ENCODE measurements around the gene SLC4A9. TPM values are rescaled to one million over a fixed set of nuclear protein-coding genes. Genes with fewer than 3 reads are reported as not detected.

The SLC4A9 gene
- total RNA-seq, 2 donors from 2014 or later, result 0.79 to 1.4 TPM

GRCh38 chr5:140402258-140403074 is 42.5 kb downstream of the SLC4A9 start:
- H3K9ac ChIP-seq (ENCODE audit: extremely low read depth, low read length, poor library complexity, severe bottlenecking), result peak overlapping the region; percentile 89
- no peaks in the 10 kb centered on the region for H3K4me1 ChIP-seq (ENCODE audit: control insufficient read depth, insufficient read depth, low read length)
- WGBS, 2 experiments (ENCODE audit: insufficient coverage in 1 of 2, insufficient read length in 1 of 2), result 8 to 9% methylated on average over 21 to 36 of the region's 36 CpGs
- peaks cover 8% of the 10 kb centered on the region for H3K36me3 Mint-ChIP-seq (ENCODE audit: low read depth)
- peak overlapping the region; percentile 87 for H3K4me3 ChIP-seq (ENCODE audit: low read length)
- H3K27me3 ChIP-seq (ENCODE audit: control insufficient read depth, insufficient read depth, low read length, poor library complexity, severe bottlenecking), result no peaks in the 10 kb centered on the region
- TF ChIP-seq CTCF (conservative IDR thresholded peaks at IDR 0.05), result no peak
- no peaks in the 10 kb centered on the region for H3K9me3 Mint-ChIP-seq
- DNase-seq, result peak; percentile 91
- no peaks in the 10 kb centered on the region for H3K27me3 Mint-ChIP-seq (ENCODE audit: insufficient read depth)
- H3K4me1 Mint-ChIP-seq, result peaks cover 15% of the 10 kb centered on the region
- H3K9me3 ChIP-seq (ENCODE audit: control insufficient read depth, low read length), result no peaks in the 10 kb centered on the region
- H3K4me3 Mint-ChIP-seq, result no peak overlapping the region
- H3K27ac Mint-ChIP-seq, result no peak overlapping the region
- H3K27ac ChIP-seq (ENCODE audit: low read depth, low read length), result peak overlapping the region; percentile 94
- peaks cover 8% of the 10 kb centered on the region for H3K36me3 ChIP-seq (ENCODE audit: control insufficient read depth, insufficient read depth, low read length)

DNA sequence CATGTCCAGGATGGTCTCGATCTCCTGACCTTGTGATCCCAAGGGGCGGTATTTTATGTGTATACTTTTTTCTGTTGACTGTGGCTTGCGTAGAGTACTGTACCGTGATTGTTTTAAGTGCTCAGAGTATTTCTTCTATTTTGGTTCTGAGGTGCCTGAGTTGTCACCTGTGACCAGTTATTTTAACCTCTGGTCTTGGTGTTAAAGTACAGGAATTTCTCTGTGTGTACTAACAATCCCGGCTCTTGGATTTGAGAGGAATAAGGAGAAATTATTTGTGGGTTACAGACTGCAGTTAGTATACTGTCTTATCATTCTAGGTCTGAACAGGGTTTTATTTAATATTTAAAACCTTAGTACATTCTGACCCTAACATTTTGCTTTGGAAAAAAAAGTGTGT is 43.6 kb downstream of the SLC4A9 start:
- DNase-seq, result no peak
- Histone ChIP-seq H3K27me3 (ENCODE audit: control insufficient read depth, insufficient read depth, low read length, poor library complexity, severe bottlenecking) (no peaks in the 10 kb centered on the region), H3K4me1 (ENCODE audit: control insufficient read depth, insufficient read depth, low read length) (no peaks in the 10 kb centered on the region), H3K9ac (ENCODE audit: extremely low read depth, low read length, poor library complexity, severe bottlenecking) (no peak overlapping the region), H3K27ac (ENCODE audit: low read depth, low read length) (no peak overlapping the region), H3K9me3 (ENCODE audit: control insufficient read depth, low read length) (no peaks in the 10 kb centered on the region), H3K36me3 (ENCODE audit: control insufficient read depth, insufficient read depth, low read length) (peaks cover 8% of the 10 kb centered on the region), H3K4me3 (ENCODE audit: low read length) (peak overlapping the region; percentile 87)
- H3K27me3 Mint-ChIP-seq (ENCODE audit: insufficient read depth), result no peaks in the 10 kb centered on the region
- H3K4me1 Mint-ChIP-seq, result peaks cover 13% of the 10 kb centered on the region
- peaks cover 12% of the 10 kb centered on the region for H3K36me3 Mint-ChIP-seq (ENCODE audit: low read depth)
- 60 to 85% methylated on average over 2 to 5 of the region's 5 CpGs for WGBS, 2 experiments (ENCODE audit: insufficient coverage in 1 of 2, insufficient read length in 1 of 2)
- no peak overlapping the region for H3K4me3 Mint-ChIP-seq
- H3K9me3 Mint-ChIP-seq, result no peaks in the 10 kb centered on the region
- TF ChIP-seq CTCF (conservative IDR thresholded peaks at IDR 0.05), result no peak
- H3K27ac Mint-ChIP-seq, result peak overlapping the region; percentile 77

DNA sequence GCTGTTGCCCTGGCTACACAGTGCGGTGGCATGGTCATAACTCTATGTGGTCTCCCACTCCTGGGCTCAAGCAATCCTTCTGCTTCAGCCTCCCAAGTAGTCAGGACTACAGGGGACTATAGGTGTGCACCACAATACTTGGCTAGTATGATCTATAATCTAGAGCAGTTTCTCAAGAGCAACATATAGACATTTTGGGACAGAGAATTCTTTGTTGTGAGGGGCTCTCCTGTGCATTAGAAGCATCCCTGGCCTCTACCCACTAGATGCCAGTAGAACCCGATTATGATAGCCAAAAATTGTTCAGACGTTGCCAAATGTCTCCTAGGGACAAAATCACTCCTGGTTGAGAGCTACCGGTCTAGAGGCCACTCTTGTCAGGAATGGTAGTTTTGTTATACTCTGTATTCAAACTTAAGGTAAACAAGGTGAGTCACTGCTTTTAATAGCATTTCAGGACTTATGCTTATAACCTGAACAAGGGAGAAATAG is 48.8 kb downstream of the SLC4A9 start:
- 94 to 97% methylated on average over 3 to 4 of the region's 4 CpGs for WGBS, 2 experiments (ENCODE audit: insufficient coverage in 1 of 2, insufficient read length in 1 of 2)
- Mint-ChIP-seq H3K4me3 (no peak overlapping the region), H3K27ac (no peak overlapping the region), H3K9me3 (no peaks in the 10 kb centered on the region), H3K27me3 (ENCODE audit: insufficient read depth) (no peaks in the 10 kb centered on the region), H3K4me1 (peaks cover 7% of the 10 kb centered on the region), H3K36me3 (ENCODE audit: low read depth) (peaks cover 17% of the 10 kb centered on the region)
- DNase-seq, result no peak
- Histone ChIP-seq H3K36me3 (ENCODE audit: control insufficient read depth, insufficient read depth, low read length) (peaks cover 22% of the 10 kb centered on the region), H3K9me3 (ENCODE audit: control insufficient read depth, low read length) (no peaks in the 10 kb centered on the region), H3K4me1 (ENCODE audit: control insufficient read depth, insufficient read depth, low read length) (no peaks in the 10 kb centered on the region), H3K27ac (ENCODE audit: low read depth, low read length) (no peak overlapping the region), H3K27me3 (ENCODE audit: control insufficient read depth, insufficient read depth, low read length, poor library complexity, severe bottlenecking) (no peaks in the 10 kb centered on the region), H3K4me3 (ENCODE audit: low read length) (no peak overlapping the region), H3K9ac (ENCODE audit: extremely low read depth, low read length, poor library complexity, severe bottlenecking) (no peak overlapping the region)
- TF ChIP-seq CTCF (conservative IDR thresholded peaks at IDR 0.05), result no peak
